ENCODE measurements around the gene CFL1.

DNA sequence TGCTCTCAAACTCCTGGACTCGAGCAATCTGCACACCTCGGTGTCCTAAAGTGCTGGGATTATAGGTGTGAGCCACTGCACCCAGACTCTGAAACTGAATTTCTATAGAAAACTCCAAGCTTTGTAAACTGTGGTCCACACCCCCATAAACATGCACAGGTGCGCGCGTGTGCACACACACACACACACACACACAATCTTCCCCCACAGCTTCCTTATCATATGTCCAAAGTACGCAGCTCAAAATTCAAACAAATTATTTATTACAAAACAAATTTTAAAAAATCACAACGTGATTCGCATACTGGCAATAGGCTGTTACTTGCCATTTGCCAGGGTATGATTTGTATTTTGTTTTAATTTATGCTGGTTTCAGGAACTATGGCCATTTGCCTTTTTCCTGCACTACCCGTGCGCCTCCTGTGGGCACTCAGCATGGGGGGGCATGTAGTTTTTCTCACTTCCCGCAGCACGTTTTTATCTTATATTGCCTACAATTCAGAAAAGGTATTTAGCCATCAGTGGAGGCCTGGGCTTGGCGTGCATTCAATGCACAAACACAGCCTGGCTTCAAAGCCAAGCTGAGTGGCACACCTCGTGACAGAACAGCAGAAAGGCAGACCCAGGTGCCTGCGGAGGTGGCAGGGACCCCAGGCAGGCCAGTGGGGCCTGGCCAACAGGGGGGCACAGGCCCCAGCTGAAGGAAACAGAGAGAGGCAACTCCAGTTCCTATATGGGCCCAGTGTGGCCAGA lies 35.0 kb downstream of the CFL1 start:
- TF ChIP-seq POLR2A (IDR thresholded peaks at IDR 0.05; ENCODE audit: low read length), result no peak
- no peak for TF ChIP-seq GATA1 (IDR thresholded peaks at IDR 0.05; ENCODE audit: low read depth, low read length)
